ENCODE results near the gene GTF2F1. TPM values are rescaled to one million over a fixed set of nuclear protein-coding genes. Genes with fewer than 3 reads are reported as not detected.

Gene GTF2F1
- total RNA-seq, 1 donor from 2014 or later: 67.9 TPM

- intact Hi-C loops (cut with DNase I): no loop called here
- Histone ChIP-seq H3K27ac (no peak overlapping the region), H3K9me3 (no peaks in the 10 kb centered on the region), H3K36me3 (peaks cover 2 to 3% of the 10 kb centered on the region in 2 donors), H3K4me1 (peaks cover 9 to 14% of the 10 kb centered on the region in 2 donors), H3K4me3 (no peak overlapping the region), H3K27me3 (no peaks in the 10 kb centered on the region)
- no peak for DNase-seq (ENCODE audit: low spot score in 2 of 2)
- TF ChIP-seq CTCF (IDR thresholded peaks at IDR 0.05): no peak
Observed at GRCh38 chr19:6394831-6395230, 1.9 kb upstream of the GTF2F1 start.

- no peak for TF ChIP-seq CTCF (IDR thresholded peaks at IDR 0.05)
Observed at GRCh38 chr19:6393983-6394412, 1.0 kb upstream of the GTF2F1 start.

GRCh38 chr19:6392221-6393073 is 517 bp downstream of the GTF2F1 start:
- Histone ChIP-seq H3K4me3 (peak overlapping the region; percentile 74 to 75), H3K27ac (peak overlapping the region; percentile 94), H3K36me3 (peaks cover 25 to 27% of the 10 kb centered on the region in 2 donors), H3K4me1 (peaks cover 9 to 14% of the 10 kb centered on the region in 2 donors), H3K9me3 (no peaks in the 10 kb centered on the region), H3K27me3 (no peaks in the 10 kb centered on the region)
- no peak for DNase-seq (ENCODE audit: low spot score in 2 of 2)
- intact Hi-C loops (cut with DNase I): loop anchor here (1.0 to 2.0 kb wide), 4 partner anchors 19 to 66 kb away; partner anchors contain the start of genes CLPP, KHSRP and SLC25A23
- no peak for TF ChIP-seq CTCF (IDR thresholded peaks at IDR 0.05)

More at GRCh38 chr19:6393983-6394412, 1.0 kb upstream of the GTF2F1 start:
- no peaks in the 10 kb centered on the region for H3K9me3 ChIP-seq
- H3K27ac ChIP-seq: peak overlapping the region; percentile 94
- H3K27me3 ChIP-seq: no peaks in the 10 kb centered on the region
- H3K36me3 ChIP-seq: peaks cover 10 to 12% of the 10 kb centered on the region in 2 donors
- peaks cover 9 to 14% of the 10 kb centered on the region in 2 donors for H3K4me1 ChIP-seq
- no peak for DNase-seq (ENCODE audit: low spot score in 2 of 2)
- intact Hi-C loops (cut with DNase I): loop anchor here (1.0 to 2.0 kb wide), 4 partner anchors 21 to 65 kb away; partner anchors contain the start of genes CLPP, KHSRP and SLC25A23
- peak overlapping the region; percentile 74 to 75 for H3K4me3 ChIP-seq

- peaks cover 5 to 11% of the 10 kb centered on the region in 2 donors for H3K4me1 ChIP-seq
- intact Hi-C loops (cut with DNase I): no loop called here
- no peak for DNase-seq (ENCODE audit: low spot score in 2 of 2)
- peaks cover 68 to 74% of the 10 kb centered on the region in 2 donors for H3K36me3 ChIP-seq
- H3K9me3 ChIP-seq: no peaks in the 10 kb centered on the region
- H3K4me3 ChIP-seq: no peak overlapping the region
- no peaks in the 10 kb centered on the region for H3K27me3 ChIP-seq
- H3K27ac ChIP-seq: no peak overlapping the region
- no peak for TF ChIP-seq CTCF (IDR thresholded peaks at IDR 0.05)
Observed at GRCh38 chr19:6387372-6387771, 5.6 kb downstream of the GTF2F1 start.

- Histone ChIP-seq H3K36me3 (peaks cover 91 to 96% of the 10 kb centered on the region in 2 donors), H3K4me3 (no peak overlapping the region), H3K27ac (no peak overlapping the region), H3K4me1 (no peaks in the 10 kb centered on the region), H3K9me3 (no peaks in the 10 kb centered on the region), H3K27me3 (no peaks in the 10 kb centered on the region)
- TF ChIP-seq CTCF (IDR thresholded peaks at IDR 0.05): no peak
- no peak for DNase-seq (ENCODE audit: low spot score in 2 of 2)
- intact Hi-C loops (cut with DNase I): no loop called here
Observed at GRCh38 chr19:6384381-6384780, 8.6 kb downstream of the GTF2F1 start.
